Measurements from ENCODE around the gene TLE6.
A peak's percentile ranks its signal among the peaks of the same experiment; 100 is the strongest.

Gene TLE6

GRCh38 chr19:3031607-3031867 lies 54.2 kb downstream of the TLE6 start:
- no peaks in the 10 kb centered on the region for H3K9me2 ChIP-seq (replicated peaks; ENCODE audit: control insufficient read depth, low read length)
- no peak overlapping the region for H3K4me2 ChIP-seq (ENCODE audit: low read length)
- no peak overlapping the region for H3K4me3 ChIP-seq (ENCODE audit: low read length)
- no peaks in the 10 kb centered on the region for H3K36me3 ChIP-seq (ENCODE audit: control insufficient read depth, low read length)
- H3K4me1 ChIP-seq (ENCODE audit: control insufficient read depth, low read length): peaks cover 20% of the 10 kb centered on the region
- no peak overlapping the region for H3K27ac ChIP-seq (ENCODE audit: low read depth, low read length)
- H3K9me3 ChIP-seq (ENCODE audit: control insufficient read depth, insufficient read depth, low read length): no peaks in the 10 kb centered on the region
- no peaks in the 10 kb centered on the region for H3K79me2 ChIP-seq (ENCODE audit: control insufficient read depth, low read length)
- TF ChIP-seq CTCF (IDR thresholded peaks at IDR 0.05; ENCODE audit: low read depth, low read length, poor library complexity, severe bottlenecking) (no peak), EZH2phosphoT487 (IDR thresholded peaks at IDR 0.05; ENCODE audit: borderline replicate concordance, low read length) (no peak)
- H4K20me1 ChIP-seq (ENCODE audit: control insufficient read depth, insufficient read depth, low read depth, low read length): 0 out of 2 replicates have a peak, but pooled peaks cover 4% of the 10 kb centered on the region
- no peaks in the 10 kb centered on the region; the same call in 1 of the 2 replicates for H3F3A ChIP-seq (ENCODE audit: control insufficient read depth, insufficient read depth)
- peaks cover 67% of the 10 kb centered on the region for H3K27me3 ChIP-seq (ENCODE audit: control insufficient read depth, low read length)

GRCh38 chr19:3033595-3034405 lies 56.4 kb downstream of the TLE6 start:
- H3F3A ChIP-seq (ENCODE audit: control insufficient read depth, insufficient read depth): peaks cover 8% of the 10 kb centered on the region
- H3K27me3 ChIP-seq (ENCODE audit: control insufficient read depth, low read length): peaks cover 44% of the 10 kb centered on the region
- no peaks in the 10 kb centered on the region for H3K9me3 ChIP-seq (ENCODE audit: control insufficient read depth, insufficient read depth, low read length)
- no peaks in the 10 kb centered on the region for H3K9me2 ChIP-seq (replicated peaks; ENCODE audit: control insufficient read depth, low read length)
- no peak overlapping the region for H3K4me3 ChIP-seq (ENCODE audit: low read length)
- 0 out of 2 replicates have a peak, but pooled peaks cover 4% of the 10 kb centered on the region for H4K20me1 ChIP-seq (ENCODE audit: control insufficient read depth, insufficient read depth, low read depth, low read length)
- no peak overlapping the region for H3K27ac ChIP-seq (ENCODE audit: low read depth, low read length)
- H3K4me2 ChIP-seq (ENCODE audit: low read length): no peak overlapping the region
- peaks cover 18% of the 10 kb centered on the region for H3K4me1 ChIP-seq (ENCODE audit: control insufficient read depth, low read length)
- TF ChIP-seq EZH2phosphoT487 (IDR thresholded peaks at IDR 0.05; ENCODE audit: borderline replicate concordance, low read length) (no peak), CTCF (IDR thresholded peaks at IDR 0.05; ENCODE audit: low read depth, low read length, poor library complexity, severe bottlenecking) (no peak)
- no peaks in the 10 kb centered on the region for H3K36me3 ChIP-seq (ENCODE audit: control insufficient read depth, low read length)
- no peaks in the 10 kb centered on the region for H3K79me2 ChIP-seq (ENCODE audit: control insufficient read depth, low read length)

- TF ChIP-seq EZH2phosphoT487 (IDR thresholded peaks at IDR 0.05; ENCODE audit: borderline replicate concordance, low read length) (no peak), CTCF (IDR thresholded peaks at IDR 0.05; ENCODE audit: low read depth, low read length, poor library complexity, severe bottlenecking) (no peak)
- Histone ChIP-seq H3K79me2 (ENCODE audit: control insufficient read depth, low read length) (no peaks in the 10 kb centered on the region), H3K4me1 (ENCODE audit: control insufficient read depth, low read length) (peaks cover 17% of the 10 kb centered on the region), H3K9me3 (ENCODE audit: control insufficient read depth, insufficient read depth, low read length) (no peaks in the 10 kb centered on the region), H3F3A (ENCODE audit: control insufficient read depth, insufficient read depth) (peaks cover 8% of the 10 kb centered on the region), H3K27ac (ENCODE audit: low read depth, low read length) (no peak overlapping the region), H3K27me3 (ENCODE audit: control insufficient read depth, low read length) (peaks cover 42% of the 10 kb centered on the region), H3K4me2 (ENCODE audit: low read length) (0 out of 2 replicates have a peak overlapping the region, but pooled peaks have one; percentile 96), H3K9me2 (replicated peaks; ENCODE audit: control insufficient read depth, low read length) (no peaks in the 10 kb centered on the region), H3K4me3 (ENCODE audit: low read length) (no peak overlapping the region), H4K20me1 (ENCODE audit: control insufficient read depth, insufficient read depth, low read depth, low read length) (0 out of 2 replicates have a peak, but pooled peaks cover 4% of the 10 kb centered on the region), H3K36me3 (ENCODE audit: control insufficient read depth, low read length) (no peaks in the 10 kb centered on the region)
Observed at GRCh38 chr19:3034406-3034655, 57.0 kb downstream of the TLE6 start.
